Measurements from ENCODE around the gene ADGRG6. TPM values are rescaled to one million over a fixed set of nuclear protein-coding genes. Genes with fewer than 3 reads are reported as not detected.

ADGRG6 gene
- total RNA-seq (ENCODE audit: low replicate concordance), result 0.75 and 1.3 TPM in 2 replicates

GRCh38 chr6:142301651-142302391, at the start of gene ADGRG6:
TSS of gene ADGRG6 (plus strand) at chr6:142302007. CDS start at chr6:142302330, 323 bp downstream.

Other genes with a start within 250 kb of the ADGRG6 start
- not detected in 2 replicates for gene GJE1, start 169.1 kb upstream of the ADGRG6 start, total RNA-seq (ENCODE audit: low replicate concordance)
- gene NMBR, start 154.9 kb upstream of the ADGRG6 start, total RNA-seq (ENCODE audit: low replicate concordance), result not detected in 2 replicates
- gene VTA1, start 154.7 kb upstream of the ADGRG6 start, total RNA-seq (ENCODE audit: low replicate concordance), result 23.6 and 30.9 TPM in 2 replicates